HepG2 (cell line): ENCODE results near the gene TBX6. TPM values are rescaled to one million over a fixed set of nuclear protein-coding genes. Genes with fewer than 3 reads are reported as not detected.

Experiments
- CREB3 ChIP-seq: sonication (generic); formaldehyde crosslinking; IDR thresholded peaks from 2 replicates; pipeline ENCODE4 v1.5.0; 2020; ENCODE audit warnings: missing genetic modification reagents
- DZIP1 ChIP-seq: sonication (generic); formaldehyde crosslinking; IDR thresholded peaks from 2 replicates; pipeline ENCODE4 v1.5.0; 2020; ENCODE audit warnings: mild to moderate bottlenecking, missing genetic modification reagents
- KDM5B ChIP-seq: sonication (generic); formaldehyde crosslinking; IDR thresholded peaks from 2 replicates; pipeline ENCODE4 v1.4.0; 2020; ENCODE audit warnings: missing genetic modification reagents, mild to moderate bottlenecking, borderline replicate concordance
- KLF11 ChIP-seq: IDR thresholded peaks from 2 replicates; pipeline ENCODE4 v1.6.1; 2016; ENCODE audit warnings: missing compliant biosample characterization
- MTF1 ChIP-seq: sonication (generic); formaldehyde crosslinking; IDR thresholded peaks from 2 replicates; pipeline ENCODE4 v1.5.0; 2020; ENCODE audit warnings: missing genetic modification reagents
- NR2F1 ChIP-seq, 2 experiments: fragments of 450-650 bp in 1 of 2; formaldehyde crosslinking in 1 of 2; IDR thresholded peaks; 2 replicates each; pipeline versions ENCODE4 v1.5.0 to v1.6.1; 2016 to 2020; ENCODE audit warnings: mild to moderate bottlenecking in 1 of 2, missing compliant biosample characterization in 1 of 2, missing genetic modification reagents in 1 of 2, moderate library complexity in 1 of 2
- RFXANK ChIP-seq: IDR thresholded peaks from 2 replicates; pipeline ENCODE4 v1.6.1; 2016
- SAP130 ChIP-seq: IDR thresholded peaks from 2 replicates; pipeline ENCODE4 v1.6.1; 2016; ENCODE audit warnings: low read depth
- TBL1XR1 ChIP-seq: fragments of 150-350 bp; IDR thresholded peaks from 2 replicates; pipeline ENCODE4 v1.6.1; 2014; ENCODE audit warnings: borderline replicate concordance, low read length; ENCODE audit not compliant: partially characterized antibody
- YY1 ChIP-seq: IDR thresholded peaks from 2 replicates; pipeline ENCODE4 v1.6.1; 2011; ENCODE audit warnings: low read length, low read depth, moderate library complexity, mild to moderate bottlenecking; ENCODE audit not compliant: insufficient read depth, insufficient replicate concordance
- ZNF230 ChIP-seq: sonication (generic); formaldehyde crosslinking; IDR thresholded peaks from 2 replicates; pipeline ENCODE4 v1.4.0; 2020; ENCODE audit warnings: mild to moderate bottlenecking, missing genetic modification reagents
- ZNF251 ChIP-seq: sonication (generic); formaldehyde crosslinking; IDR thresholded peaks from 2 replicates; pipeline ENCODE4 v1.9.0; 2021; ENCODE audit warnings: mild to moderate bottlenecking, missing genetic modification reagents
- ZNF530 ChIP-seq: sonication (generic); formaldehyde crosslinking; IDR thresholded peaks from 2 replicates; pipeline ENCODE4 v1.5.0; 2020; ENCODE audit warnings: low read depth, mild to moderate bottlenecking, missing genetic modification reagents
- ZNF678 ChIP-seq: sonication (generic); formaldehyde crosslinking; IDR thresholded peaks from 2 replicates; pipeline ENCODE4 v1.4.0; 2020; ENCODE audit warnings: mild to moderate bottlenecking, missing genetic modification reagents
- ZNF841 ChIP-seq: sonication (generic); formaldehyde crosslinking; IDR thresholded peaks from 2 replicates; pipeline ENCODE4 v1.8.1; 2023; ENCODE audit warnings: missing genetic modification reagents, borderline replicate concordance
- polyA plus RNA-seq, 8 experiments: library from polyadenylated mRNA; depleted of rRNA in 3 of 8; stranded (reverse) in 7 of 8; unstranded in 1 of 8; fragments of >200 nt; fragmentation: Illumina TruSeq in 4 of 8; extraction: Trizol in 4 of 8; gene quantifications; 2 replicates each; pipeline versions ENCODE4 v1.2.1 to v1.2.3, GENCODE V29; 2011 to 2016; ENCODE audit warnings: low read depth in 4 of 8, missing spikeins in 1 of 8, mixed read lengths in 1 of 8; ENCODE audit not compliant: insufficient read depth in 1 of 8
- total RNA-seq, 5 experiments: library from RNA; depleted of rRNA; stranded (reverse); fragments of >200 nt; fragmentation: Illumina TruSeq; extraction: Trizol; gene quantifications; 2 replicates each; pipeline ENCODE4 v1.2.3, GENCODE V29; 2016; ENCODE audit warnings: low read depth in 1 of 5
- TF ChIP-seq, protein P1 (sequence below): IDR thresholded peaks from 2 replicates; pipeline ENCODE4 v1.6.1; 2012; ENCODE audit warnings: low read length, improper control_type of control experiment
- TF ChIP-seq, protein P2 (sequence below): sonication (generic); formaldehyde crosslinking; conservative IDR thresholded peaks from 2 replicates; pipeline ENCODE4 v1.8.0; 2022; ENCODE audit warnings: mild to moderate bottlenecking, moderate library complexity, missing genetic modification reagents
- TF ChIP-seq, protein P3 (sequence below): sonication (generic); formaldehyde crosslinking; IDR thresholded peaks from 2 replicates; pipeline ENCODE4 v1.8.0; 2022; ENCODE audit warnings: mild to moderate bottlenecking, missing genetic modification reagents, moderate library complexity

The TBX6 gene
- total and polyA plus RNA-seq, 2 of the 13 experiments (the other 11 are each of a cell fraction or from before 2014, with no cell fraction given) = 0.24 to 0.42 TPM

- TF ChIP-seq, protein P1, sequence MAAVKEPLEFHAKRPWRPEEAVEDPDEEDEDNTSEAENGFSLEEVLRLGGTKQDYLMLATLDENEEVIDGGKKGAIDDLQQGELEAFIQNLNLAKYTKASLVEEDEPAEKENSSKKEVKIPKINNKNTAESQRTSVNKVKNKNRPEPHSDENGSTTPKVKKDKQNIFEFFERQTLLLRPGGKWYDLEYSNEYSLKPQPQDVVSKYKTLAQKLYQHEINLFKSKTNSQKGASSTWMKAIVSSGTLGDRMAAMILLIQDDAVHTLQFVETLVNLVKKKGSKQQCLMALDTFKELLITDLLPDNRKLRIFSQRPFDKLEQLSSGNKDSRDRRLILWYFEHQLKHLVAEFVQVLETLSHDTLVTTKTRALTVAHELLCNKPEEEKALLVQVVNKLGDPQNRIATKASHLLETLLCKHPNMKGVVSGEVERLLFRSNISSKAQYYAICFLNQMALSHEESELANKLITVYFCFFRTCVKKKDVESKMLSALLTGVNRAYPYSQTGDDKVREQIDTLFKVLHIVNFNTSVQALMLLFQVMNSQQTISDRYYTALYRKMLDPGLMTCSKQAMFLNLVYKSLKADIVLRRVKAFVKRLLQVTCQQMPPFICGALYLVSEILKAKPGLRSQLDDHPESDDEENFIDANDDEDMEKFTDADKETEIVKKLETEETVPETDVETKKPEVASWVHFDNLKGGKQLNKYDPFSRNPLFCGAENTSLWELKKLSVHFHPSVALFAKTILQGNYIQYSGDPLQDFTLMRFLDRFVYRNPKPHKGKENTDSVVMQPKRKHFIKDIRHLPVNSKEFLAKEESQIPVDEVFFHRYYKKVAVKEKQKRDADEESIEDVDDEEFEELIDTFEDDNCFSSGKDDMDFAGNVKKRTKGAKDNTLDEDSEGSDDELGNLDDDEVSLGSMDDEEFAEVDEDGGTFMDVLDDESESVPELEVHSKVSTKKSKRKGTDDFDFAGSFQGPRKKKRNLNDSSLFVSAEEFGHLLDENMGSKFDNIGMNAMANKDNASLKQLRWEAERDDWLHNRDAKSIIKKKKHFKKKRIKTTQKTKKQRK = no peak
- TF ChIP-seq, protein P2, sequence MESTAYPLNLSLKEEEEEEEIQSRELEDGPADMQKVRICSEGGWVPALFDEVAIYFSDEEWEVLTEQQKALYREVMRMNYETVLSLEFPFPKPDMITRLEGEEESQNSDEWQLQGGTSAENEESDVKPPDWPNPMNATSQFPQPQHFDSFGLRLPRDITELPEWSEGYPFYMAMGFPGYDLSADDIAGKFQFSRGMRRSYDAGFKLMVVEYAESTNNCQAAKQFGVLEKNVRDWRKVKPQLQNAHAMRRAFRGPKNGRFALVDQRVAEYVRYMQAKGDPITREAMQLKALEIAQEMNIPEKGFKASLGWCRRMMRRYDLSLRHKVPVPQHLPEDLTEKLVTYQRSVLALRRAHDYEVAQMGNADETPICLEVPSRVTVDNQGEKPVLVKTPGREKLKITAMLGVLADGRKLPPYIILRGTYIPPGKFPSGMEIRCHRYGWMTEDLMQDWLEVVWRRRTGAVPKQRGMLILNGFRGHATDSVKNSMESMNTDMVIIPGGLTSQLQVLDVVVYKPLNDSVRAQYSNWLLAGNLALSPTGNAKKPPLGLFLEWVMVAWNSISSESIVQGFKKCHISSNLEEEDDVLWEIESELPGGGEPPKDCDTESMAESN (CRISPR knock-in tag) = no peak
- no peak for TF ChIP-seq ZNF678 (CRISPR knock-in tag)
- TF ChIP-seq TBL1XR1 = no peak
- TF ChIP-seq ZNF251 = no peak
- TF ChIP-seq ZNF530 (CRISPR knock-in tag) = no peak
- TF ChIP-seq, protein P3, sequence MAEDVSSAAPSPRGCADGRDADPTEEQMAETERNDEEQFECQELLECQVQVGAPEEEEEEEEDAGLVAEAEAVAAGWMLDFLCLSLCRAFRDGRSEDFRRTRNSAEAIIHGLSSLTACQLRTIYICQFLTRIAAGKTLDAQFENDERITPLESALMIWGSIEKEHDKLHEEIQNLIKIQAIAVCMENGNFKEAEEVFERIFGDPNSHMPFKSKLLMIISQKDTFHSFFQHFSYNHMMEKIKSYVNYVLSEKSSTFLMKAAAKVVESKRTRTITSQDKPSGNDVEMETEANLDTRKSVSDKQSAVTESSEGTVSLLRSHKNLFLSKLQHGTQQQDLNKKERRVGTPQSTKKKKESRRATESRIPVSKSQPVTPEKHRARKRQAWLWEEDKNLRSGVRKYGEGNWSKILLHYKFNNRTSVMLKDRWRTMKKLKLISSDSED (CRISPR knock-in tag) = no peak
- TF ChIP-seq ZNF230 = 0 out of 2 replicates have a peak, but pooled peaks have one; percentile 55
- 0 out of 2 replicates have a peak, but pooled peaks have one; percentile 26 for TF ChIP-seq MTF1 (CRISPR knock-in tag)
- peak; percentile 7 for TF ChIP-seq YY1
- no peak for TF ChIP-seq ZNF841 (CRISPR knock-in tag)
- TF ChIP-seq CREB3 = no peak
- TF ChIP-seq KDM5B (CRISPR knock-in tag) = no peak; the same call in 1 of the 2 replicates
- no peak for TF ChIP-seq DZIP1
- peak; percentile 94 for TF ChIP-seq SAP130
- TF ChIP-seq KLF11 (CRISPR knock-in tag) = 0 out of 2 replicates have a peak, but pooled peaks have one; percentile 43
- no peak for TF ChIP-seq RFXANK (CRISPR knock-in tag)
- TF ChIP-seq NR2F1 (CRISPR knock-in tag; IDR thresholded peaks at IDR 0.05) = no peak
Observed at GRCh38 chr16:30063893-30064728, 27.6 kb downstream of the TBX6 start (continued).
